ENCODE measurements around the gene PCNX4.

Gene PCNX4

DNA sequence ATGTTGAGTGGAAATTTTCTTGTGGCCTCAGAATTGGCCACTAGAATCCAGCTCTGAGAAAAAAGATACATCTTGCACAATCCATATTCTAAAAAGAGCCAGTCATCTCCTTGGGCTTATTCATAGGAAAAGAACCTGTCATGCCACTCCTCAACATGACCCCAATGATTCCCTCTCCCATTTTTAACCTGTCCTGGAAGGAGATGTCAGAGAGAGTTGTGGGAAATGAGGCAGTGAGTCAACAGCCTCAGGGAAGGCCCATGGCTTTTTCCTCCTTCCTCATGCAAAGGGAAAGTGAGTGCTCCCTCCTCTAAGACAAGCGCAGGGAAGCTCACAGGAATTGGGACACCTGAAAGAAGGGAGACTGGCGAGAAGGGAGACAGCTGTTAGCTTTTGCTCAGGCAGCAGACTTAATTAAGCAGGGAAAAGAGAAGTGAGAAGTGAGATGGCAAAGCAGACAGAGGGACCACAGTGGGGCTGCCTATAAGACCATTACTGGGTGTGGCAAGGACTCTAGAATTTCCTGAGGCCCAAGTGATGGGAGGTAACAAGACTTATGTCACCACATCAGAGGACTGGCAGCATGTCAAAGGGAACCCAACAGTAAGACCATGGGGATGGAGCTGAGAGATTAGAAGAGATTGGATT lies 83.7 kb downstream of the PCNX4 start:
- no peak for DNase-seq

DNA sequence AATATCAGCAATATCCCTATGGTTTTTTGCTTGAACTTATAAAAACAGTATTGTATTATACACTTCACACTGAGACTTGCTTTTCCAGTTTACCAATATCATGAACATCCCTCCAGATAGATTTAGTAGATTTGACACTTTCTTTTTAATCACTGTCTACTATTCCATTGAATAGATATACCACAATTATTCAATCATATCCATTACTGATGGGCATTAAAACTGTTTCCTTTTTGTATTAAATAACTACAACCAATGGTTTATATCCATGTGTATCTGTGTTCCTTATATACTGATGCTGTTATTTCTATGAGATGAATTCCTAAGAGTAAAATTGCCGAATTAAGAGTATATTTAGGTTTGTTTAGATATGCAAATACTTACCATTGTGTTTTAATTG lies 86.4 kb downstream of the PCNX4 start:
- no peak for DNase-seq

DNA sequence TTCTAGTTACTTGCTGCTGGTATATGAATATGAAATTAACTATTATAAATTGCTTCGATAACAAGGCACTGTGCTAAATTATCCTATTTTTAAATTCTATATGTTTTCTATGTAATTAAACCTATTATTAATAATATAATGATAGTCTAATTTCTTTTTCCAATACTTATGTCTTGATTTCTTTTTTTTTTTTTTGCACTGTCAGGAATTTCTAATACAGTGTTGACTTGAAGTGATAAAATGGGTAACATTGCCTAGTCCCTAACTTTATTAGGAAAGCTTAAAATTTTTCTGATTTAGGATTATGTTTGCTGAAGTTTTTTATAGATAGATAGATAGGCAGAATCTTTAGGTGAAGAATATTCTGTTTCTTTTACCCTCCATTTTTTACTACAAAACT lies 87.1 kb downstream of the PCNX4 start:
- DNase-seq = no peak

DNA sequence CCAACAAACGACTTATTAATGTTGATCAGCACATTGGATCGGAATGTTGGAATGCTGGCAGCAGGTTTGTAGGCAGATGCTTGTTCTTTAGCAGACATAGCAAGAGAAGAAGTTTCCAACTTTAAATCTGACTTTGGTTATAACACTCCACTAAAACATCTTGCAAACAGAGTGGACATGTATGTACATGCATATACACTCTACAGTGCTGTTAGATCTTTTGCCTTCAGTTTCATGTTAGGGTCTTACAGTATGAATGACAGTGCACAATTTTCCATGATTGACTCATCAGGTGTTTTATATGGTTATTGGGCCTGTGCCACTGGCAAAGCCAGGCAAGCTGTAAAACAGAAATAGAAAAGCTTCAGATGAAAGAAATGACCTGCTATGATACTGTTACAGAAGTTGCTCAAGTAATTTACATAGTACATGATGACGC lies 87.7 kb downstream of the PCNX4 start:
- DNase-seq = no peak

DNA sequence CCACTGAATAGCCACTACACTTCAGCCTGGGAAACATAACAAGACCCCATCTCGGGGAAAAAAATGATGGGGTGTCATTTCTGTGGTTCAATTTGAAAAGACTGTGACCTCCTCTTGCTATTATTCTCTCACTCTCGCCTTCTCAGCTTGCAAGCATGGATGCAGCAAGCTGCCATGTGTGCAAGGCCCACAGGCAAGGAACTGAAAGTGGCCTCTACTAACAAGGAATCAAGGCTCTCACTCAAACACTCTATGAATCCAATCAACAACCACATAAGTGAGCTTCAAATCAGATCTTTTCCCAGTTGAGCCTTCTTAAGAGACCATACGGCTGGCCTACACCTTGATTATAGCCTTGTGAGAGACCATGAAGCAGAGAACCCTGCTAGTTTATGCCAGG lies 91.4 kb downstream of the PCNX4 start:
- DNase-seq = no peak

DNA sequence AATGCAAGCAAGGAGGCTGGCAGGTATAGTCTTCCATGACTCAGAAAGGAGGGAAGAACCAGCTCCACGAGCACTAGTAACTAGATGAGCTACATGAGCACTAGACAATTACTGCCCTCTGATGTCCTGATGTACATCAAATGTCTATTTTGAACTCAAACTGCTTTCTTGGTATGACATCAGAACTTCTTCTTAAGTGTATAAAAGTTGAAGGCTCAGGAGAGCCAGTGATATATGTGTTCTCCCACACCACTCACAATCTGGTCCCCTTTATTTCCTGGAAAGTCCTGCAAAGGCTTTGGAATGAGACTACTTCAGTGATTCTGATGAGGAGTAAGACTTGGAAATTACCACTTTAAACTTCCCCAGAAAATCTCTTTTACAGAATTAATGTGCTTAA lies 92.0 kb downstream of the PCNX4 start:
- DNase-seq = no peak

DNA sequence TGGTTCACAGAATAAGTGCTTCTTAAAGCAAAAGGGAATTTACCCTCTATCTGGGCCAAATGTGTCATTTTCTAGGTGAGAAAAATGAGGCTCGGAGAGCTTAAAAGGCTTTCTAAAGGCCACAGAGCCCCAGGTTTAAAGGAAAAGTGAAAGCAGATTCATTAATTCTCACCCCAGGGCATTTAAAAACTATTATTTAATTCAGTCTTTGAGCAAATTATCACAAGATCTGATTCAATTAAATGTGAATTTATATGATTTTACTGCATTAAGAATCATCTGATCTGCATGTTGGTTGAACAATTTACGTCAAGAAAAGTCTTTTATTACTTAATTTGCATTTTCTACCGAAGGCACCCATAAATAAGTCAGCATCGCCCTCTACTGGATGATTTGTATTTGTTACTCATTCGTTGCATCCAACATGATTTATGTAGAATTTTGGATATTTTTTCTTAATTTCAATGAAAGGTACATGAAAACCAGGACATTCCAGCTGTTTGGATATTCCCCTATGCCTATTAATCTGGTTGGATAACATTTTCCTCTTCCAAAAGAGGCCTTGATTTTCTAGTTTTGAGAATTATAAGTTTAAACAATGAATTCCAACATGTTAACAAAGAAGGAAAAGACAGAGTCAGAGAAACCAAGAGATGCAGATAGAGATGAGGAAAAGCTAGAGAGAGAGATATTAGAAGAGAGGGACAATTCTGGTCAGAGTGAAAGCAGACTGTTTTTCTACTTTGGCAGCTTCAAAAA lies 92.6 kb downstream of the PCNX4 start:
- DNase-seq = no peak

DNA sequence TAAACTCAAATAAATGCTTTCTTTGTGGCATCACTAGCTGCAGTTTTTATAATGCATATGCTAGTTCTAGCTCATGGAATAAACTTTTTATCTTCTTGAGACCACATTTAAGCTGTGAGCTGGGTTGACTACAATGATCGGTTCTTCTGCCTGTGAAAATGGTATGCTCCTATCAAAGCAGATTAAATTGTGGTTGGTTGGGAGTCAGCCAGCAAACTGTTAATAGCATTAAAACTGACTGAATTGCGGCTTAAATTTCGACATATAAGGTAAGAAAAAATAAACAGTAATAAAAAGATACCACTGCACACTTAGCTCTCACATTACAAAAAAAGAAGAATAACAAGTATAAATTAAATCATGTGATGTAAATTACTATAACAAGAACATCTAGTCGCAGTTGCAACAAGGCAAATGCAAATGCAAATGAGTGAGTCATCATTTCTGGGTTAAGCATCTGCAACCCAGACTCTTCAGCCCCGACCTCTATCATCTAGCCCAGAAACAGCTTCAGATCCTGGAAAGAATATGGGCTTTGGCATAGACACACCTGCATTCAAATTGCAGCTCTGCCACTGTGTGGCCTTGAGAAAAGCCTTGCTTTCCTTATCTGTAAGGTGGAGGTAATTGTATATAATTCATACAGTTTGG lies 93.3 kb downstream of the PCNX4 start:
- no peak for DNase-seq

DNA sequence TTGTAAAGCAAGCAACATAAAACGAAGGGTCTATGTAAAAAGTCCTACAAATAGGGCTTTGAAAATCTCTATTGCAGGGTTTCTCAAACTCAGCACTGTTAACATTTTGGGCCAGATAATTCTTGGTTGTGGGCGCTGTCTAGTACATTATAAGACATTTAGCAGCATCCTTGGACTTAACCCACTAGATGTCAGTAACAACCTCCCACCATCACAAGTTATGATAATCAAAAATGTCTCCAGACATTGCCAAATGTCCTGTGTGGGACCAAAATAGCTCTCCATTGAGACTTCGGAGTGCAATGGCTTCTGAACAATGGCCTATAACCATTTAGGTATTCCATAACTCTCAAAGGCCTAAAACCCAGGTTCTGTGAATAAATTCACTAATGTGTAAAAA lies 96.4 kb downstream of the PCNX4 start:
- DNase-seq = no peak

DNA sequence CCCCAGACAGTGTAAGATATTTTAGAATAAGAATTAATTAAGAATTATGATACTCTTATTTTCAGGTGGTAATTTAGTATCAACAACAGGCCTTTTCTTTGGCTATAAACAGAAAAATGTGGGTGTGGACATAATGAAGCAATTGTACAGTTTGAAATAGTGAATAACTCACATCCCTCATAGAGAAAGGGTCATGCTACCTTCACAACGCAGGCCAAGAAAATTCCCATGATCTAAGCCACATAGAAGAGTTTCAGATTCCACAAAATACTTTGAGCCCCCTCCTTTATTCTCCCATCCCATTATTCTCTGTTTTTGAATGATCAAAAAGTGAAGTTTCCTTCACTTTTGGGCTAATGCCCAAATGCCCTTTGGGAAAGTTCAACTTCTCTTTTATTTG lies 97.0 kb downstream of the PCNX4 start:
- DNase-seq = no peak

DNA sequence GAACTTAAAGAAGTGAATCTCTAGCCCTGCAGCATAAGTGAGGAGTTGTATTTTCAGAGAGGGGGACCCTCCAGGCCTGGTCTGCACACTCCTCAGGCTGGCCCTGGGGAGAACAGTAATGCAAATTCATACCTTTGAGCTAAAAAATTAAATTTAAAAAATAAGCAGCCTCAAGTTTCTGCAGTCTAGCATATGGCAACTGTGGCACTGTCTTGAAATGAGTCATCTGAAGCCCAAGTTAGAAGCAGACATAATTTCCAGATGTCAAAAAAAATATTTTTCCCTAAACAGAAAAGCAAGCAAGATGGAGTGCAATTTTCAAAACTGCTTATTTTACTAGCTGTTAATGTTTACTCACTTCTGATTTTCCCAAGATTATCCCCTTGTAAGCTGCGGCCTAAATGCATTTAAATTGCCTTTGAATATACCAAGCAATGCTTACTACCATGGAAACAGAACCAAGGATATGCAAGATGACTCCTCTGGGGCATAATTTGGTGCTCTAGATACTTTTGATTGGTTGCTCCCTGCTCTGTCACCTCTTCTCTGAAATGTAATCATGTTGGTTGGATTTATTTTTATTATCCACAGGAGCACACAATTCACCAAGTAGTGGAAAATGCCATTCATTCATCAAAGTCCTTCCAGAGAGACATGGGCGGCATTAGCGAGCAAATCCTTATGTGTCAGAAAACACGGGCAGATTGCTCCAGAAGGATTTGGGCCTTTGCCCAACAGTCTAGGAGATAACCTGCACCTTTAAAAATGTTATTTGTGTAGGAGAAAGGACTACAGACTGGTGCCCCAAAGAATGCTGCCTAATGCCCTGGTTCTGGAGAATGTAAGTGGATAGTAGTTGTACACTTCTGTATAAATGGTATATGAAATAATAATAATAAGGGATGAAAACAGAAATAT lies 98.5 kb downstream of the PCNX4 start:
- DNase-seq = no peak

DNA sequence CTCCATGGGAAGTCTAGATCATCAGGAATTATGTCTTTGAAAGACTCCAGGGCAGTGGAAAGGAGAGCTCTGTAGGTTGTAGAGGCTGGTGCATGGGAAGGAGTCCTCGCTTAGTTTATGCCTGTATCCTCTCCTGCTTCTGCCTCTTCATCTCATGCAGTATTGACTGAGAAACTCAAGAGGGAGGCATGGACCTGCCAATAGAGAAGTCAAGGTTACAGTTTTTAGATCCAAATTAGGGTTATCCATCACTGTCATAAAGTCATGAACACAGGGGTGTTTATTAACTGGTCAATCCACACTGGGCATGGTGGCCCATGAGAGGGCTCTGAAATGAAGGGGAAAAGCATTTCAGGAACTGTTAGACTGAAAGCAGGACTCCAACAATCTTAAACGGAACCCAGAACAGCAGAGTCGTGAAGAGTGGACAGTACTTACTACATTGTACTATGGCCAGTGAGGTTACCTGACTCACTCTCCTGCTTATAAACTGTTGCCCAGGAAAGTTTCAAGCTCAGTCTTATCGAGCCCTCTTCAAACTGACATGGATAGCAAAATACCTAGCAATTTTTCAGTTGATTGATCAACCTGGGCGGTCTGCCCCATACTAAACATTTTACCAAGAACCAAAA lies 103.6 kb downstream of the PCNX4 start:
- no peak for DNase-seq

DNA sequence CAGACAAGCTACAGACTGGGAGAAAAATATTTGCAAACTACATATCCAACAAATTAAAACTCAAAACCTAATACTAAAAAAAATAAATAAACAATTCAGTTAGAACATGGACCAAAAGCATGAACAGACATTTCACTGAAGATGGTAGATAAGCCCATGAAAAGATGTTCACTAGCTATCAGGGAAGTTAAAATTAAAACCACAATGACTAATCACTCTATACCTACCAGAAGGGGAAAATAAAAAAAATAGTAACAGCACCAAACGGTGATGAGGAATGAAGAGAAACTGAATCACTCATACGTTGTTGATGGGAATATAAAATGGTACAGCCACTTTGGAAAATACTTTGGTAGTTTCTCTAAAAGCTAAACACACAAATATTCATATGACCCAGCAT lies 104.6 kb downstream of the PCNX4 start:
- DNase-seq = no peak

DNA sequence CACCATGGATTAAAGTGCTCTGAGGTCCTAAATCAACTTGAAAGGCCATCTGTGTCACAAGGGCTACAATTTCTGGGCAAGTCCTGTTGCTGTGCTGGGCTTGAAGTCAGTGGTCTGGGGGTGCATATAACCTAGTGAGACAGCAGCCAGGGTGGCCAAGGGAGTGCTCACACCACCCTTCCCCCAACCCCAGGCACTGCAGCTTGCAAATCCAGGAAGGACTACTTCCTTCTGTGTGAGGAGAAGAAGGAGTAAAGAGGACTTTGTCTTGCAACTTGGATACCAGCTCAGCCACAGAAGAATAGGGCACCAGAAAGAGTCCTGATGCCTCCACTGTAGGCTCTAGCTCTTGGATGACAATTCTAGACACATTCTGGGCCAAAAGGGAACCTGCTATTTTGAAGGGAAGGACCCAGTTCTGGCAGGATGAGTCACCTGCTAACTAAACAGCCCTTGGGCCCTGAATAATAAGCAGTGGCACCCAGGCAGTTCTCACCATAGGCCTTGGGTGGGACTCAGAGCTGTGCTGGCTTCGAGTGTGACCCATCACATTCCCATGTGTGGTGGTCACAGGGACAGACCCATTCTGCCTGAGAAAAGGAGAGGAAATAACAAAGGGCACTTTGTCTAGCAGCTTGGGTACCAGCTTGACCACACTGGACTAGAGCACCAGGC lies 106.0 kb downstream of the PCNX4 start:
- DNase-seq = no peak

DNA sequence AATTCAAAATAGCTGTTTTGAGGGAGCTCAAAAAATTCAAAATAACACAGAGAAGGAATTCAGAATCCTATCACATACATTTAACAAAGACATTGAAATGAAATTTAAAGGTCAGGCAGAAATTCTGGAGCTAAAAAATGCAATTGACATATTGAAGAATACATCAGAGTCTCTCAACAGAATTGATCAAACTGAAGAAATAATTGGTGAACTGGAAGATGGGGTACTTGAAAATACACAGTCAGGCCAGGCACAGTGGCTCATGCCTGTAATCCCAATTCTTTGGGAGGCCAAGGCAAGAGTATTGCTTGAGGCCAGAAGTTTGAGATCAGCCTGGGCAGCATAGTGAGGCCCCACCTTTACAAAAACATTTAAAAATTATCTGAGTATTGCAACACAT lies 107.6 kb downstream of the PCNX4 start:
- no peak for DNase-seq

DNA sequence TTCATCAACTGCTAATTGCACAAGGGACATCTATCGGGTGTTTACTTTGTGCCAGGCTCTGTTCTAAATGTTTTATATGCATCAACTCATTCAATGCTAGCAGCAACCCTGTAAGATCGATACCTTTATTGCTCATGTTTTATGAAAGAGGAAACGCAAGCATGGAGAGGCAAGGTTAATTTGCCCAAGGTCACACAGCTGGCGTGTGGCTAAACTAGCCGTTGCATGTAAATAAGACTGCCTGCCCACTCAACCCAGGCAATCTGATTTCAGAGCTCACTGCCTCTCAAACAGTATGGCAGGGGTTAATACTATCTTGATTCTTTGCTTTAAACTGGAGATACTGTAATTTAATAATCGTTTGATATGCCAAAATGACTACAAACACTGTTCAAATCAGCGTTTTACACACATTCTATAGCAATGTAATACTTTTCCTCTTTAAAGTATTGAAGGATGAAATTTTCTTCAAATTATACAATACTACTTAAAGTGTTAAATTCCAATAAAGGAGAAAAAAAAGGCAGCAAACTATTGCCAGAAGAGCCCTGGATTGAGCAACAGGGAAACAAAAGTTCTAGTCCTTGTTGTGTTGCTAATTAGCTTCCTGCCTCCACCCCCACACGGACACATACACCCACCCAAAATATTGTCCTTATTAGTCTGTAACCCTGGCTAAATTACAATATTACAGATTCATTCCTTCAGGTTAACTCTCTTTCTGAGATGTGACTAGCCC lies 112.5 kb downstream of the PCNX4 start:
- no peak for DNase-seq

DNA sequence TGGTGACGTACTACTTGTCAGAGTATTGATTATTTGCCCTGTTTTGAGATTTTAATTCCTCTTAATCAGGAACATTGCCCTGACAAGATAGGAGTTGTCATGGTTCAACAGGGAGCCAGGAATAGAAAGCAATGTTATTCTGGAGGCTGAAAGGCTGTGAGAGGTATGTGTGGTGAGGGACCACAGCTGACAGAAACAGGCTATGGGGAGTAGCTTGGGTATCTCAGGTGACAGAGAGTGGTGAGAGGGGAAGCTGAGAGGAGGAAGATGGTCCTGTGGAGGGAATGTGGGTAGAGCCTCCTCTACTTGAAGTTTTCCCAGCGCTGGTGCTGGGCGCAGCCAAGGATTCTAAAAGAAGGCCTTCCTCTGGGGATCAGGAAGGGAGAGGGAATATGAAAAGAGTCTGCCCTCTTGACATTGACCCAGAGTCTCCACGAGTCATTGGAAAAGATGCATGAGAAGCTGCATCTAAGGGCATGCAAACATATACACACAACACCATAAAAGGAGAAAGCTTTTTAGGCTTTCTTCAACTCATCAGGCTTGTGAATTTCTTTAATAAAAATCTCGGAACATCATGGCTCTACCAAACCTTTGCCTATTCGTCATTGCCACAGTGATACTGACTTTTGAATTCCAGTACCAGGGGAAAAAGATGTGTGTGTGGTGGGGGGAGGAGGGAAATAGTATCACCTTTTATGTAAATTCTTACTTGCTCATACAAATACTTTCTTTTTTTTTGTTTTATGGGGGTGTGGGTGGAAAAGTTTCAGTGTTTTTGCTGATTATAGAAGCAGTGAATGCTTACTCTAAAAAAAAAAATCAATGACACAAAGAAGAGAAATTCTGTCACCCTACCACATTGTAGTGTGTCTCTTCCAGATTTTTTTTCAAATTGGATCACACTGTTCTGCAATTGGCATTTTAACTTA lies 113.4 kb downstream of the PCNX4 start:
- no peak for DNase-seq

DNA sequence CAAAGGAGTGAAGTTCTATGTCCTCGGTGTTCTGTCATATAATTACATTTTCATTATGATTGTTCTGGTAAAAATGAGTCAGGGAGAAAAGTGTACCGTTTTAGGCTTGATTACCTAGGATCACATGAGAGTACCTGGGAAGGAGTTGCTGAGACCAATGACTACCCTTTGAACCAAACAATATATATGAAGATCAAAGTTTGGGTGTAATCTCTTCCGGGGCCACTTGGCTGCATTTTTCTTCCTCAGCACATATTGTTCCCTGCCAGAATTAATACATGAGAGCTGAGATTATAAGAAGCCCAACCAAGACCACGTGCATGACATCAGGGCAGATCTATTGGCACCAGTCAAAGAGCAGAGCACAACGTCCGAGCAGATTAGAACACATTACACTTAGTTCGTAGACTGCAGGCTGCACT lies 114.5 kb downstream of the PCNX4 start:
- no peak for DNase-seq

DNA sequence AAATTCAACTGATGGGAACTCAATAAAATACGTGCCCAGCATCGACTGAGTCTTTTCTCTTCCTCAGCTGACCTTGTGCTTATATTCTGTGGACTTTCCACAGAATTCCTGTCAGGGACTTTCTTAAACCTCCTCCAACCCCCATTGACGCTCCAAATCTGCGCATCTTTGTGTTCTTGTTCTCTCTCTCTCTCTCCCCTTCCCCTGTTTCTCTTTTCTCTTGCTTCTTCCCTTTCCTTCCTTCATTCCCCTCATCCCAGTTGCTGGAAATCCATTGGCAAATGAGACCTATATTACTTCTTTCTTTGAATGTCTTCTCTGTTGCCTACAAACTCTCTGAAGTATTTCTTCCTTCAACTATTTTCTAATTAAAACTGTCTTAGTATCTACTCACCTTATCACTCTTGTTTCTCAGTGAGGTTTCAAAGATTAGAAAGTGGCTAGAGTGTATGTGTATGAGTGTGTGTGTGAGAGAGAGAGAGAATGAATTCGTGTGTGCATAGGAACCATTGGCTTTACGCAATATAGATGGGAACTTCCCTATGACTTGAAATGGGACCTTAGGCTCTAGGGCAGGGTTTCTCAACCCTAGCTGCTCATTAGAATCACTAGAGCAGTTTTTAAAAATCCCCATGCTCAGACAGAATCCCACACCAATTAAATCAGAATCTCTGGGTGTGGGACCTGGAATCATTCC lies 115.3 kb downstream of the PCNX4 start:
- DNase-seq = no peak

DNA sequence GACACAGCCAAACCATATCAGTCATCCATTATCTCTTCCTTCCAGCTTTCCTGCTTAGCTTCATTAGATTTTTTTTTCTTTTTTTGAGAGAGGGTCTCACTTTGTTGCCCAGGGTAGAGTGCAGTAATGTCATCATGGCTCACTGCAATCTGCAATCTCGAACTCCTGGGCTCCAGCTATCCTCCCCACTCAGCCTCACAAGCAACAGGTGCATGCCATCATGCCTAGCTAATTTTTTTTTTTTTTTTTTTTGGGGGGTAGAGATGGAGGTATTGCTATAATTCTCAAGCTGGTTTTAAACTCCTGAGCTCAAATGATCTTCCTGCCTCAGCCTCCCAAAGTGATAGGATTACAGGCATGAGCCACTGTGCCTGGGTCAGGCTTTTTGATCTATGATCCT lies 119.0 kb downstream of the PCNX4 start:
- DNase-seq = no peak

All from stimulated activated naive CD4-positive, alpha-beta T cell treated with Interleukin-2 at 50 U/mL for 16 hours (primary cell).